ENCODE results near the gene TBCD.

TBCD gene

DNA sequence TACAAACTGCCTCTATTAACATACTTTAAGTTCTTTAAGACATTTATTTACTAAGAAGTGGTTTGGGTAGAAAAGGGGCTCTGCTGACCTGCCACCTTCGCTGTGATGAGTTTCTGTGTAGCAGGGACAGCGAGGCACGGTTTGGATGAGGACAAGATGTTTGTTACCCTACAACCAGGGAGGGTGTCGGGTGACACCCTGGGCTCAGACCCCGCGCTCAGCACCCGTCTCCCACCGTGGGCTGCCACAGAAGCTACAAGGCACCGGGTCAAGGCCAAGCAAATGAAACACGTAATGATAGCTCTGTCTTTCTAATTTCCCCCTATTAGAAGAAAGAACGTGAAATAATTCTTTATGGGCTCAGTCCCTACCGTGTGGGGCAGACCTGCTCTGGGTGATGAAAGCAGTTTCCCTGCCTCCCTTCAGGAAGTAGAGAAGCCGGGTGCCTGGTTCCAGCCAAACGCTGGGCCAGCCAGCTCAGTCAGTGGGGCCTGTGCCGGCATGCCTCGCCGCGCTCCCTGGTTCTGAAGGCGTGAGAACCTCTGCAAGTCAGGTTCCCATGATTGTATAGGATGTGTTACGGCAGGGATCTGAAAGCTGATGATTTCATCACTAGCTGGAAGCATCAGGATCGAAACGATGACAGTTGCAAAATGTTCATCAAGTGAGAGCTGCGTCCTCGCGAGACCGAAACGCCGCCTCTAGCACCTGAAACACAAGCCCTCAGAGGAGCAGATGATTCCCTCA is 84.1 kb downstream of the TBCD start:
- TF ChIP-seq POLR2A (IDR thresholded peaks at IDR 0.05; ENCODE audit: extremely low read depth, insufficient read length) (no peak), CTCF (IDR thresholded peaks at IDR 0.05; ENCODE audit: low read depth, low read length) (no peak), MYC (IDR thresholded peaks at IDR 0.05; ENCODE audit: low read depth, low read length) (no peak)
- TF ChIP-seq, protein P1, sequence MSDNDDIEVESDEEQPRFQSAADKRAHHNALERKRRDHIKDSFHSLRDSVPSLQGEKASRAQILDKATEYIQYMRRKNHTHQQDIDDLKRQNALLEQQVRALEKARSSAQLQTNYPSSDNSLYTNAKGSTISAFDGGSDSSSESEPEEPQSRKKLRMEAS (IDR thresholded peaks at IDR 0.05; ENCODE audit: low read depth, low read length), result no peak
- H3K4me3 ChIP-seq (ENCODE audit: low read depth, low read length), result no peak overlapping the region
- no peak for DNase-seq (ENCODE audit: low read depth)

DNA sequence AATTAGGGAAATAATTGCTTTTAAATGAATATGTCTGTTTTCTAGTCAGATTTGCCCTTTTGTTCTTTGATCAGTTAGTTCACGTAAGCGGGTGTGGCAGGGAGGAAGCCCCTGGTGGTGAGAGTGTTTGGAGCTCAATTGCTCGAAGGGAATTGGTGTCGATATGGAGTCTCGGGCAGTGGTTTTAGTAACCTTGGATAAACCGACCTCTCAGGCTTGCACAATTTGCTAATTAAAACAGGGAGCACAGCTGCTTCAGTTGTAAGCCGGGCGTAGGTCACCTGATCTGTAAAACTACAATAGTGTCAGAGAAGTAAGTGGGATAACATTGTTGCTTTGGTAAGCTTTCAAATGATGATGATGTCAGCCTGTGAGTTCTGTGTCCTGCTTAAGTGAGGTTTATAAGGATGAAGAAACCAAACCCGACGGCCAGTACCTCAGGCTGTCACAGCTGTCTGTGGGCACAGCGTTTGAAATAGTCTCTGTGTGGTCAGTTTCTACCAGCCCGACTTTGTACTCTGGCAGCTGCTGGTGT is 85.0 kb downstream of the TBCD start:
- peak; percentile 70 for DNase-seq (ENCODE audit: low read depth)
- TF ChIP-seq, protein P1 (IDR thresholded peaks at IDR 0.05; ENCODE audit: low read depth, low read length), result no peak
- TF ChIP-seq POLR2A (IDR thresholded peaks at IDR 0.05; ENCODE audit: extremely low read depth, insufficient read length), result no peak
- TF ChIP-seq MYC (IDR thresholded peaks at IDR 0.05; ENCODE audit: low read depth, low read length), result no peak
- TF ChIP-seq CTCF (IDR thresholded peaks at IDR 0.05; ENCODE audit: low read depth, low read length), result no peak

GRCh38 chr17:82837586-82838320 is 85.9 kb downstream of the TBCD start:
- peak; percentile 32 for DNase-seq (ENCODE audit: low read depth)
- TF ChIP-seq MYC (IDR thresholded peaks at IDR 0.05; ENCODE audit: low read depth, low read length), result no peak
- TF ChIP-seq, protein P1 (IDR thresholded peaks at IDR 0.05; ENCODE audit: low read depth, low read length), result no peak
- TF ChIP-seq POLR2A (IDR thresholded peaks at IDR 0.05; ENCODE audit: extremely low read depth, insufficient read length), result no peak
- H3K4me3 ChIP-seq (ENCODE audit: low read depth, low read length), result no peak overlapping the region

More for the DNA sequence above, 85.0 kb downstream of the TBCD start:
- H3K4me3 ChIP-seq (ENCODE audit: low read depth, low read length), result no peak overlapping the region

- TF ChIP-seq, protein P1 (IDR thresholded peaks at IDR 0.05; ENCODE audit: low read depth, low read length), result peak; percentile 58
- 0 out of 2 replicates have a peak, but pooled peaks have one; percentile 74 for TF ChIP-seq MYC (IDR thresholded peaks at IDR 0.05; ENCODE audit: low read depth, low read length)
- no peak for TF ChIP-seq POLR2A (IDR thresholded peaks at IDR 0.05; ENCODE audit: extremely low read depth, insufficient read length)
- TF ChIP-seq CTCF (IDR thresholded peaks at IDR 0.05; ENCODE audit: low read depth, low read length), result no peak
These were observed 86.7 kb downstream of the TBCD start for GRCh38 chr17:82838386-82839063.

GRCh38 chr17:82839617-82840292 is 87.9 kb downstream of the TBCD start, which contains the start of gene ZNF750:
TSS of gene ZNF750 (minus strand) at chr17:82840022. CDS start at chr17:82832454, 7,568 bp downstream.
- DNase-seq (ENCODE audit: low read depth), result no peak
- no peak within 1 kb of the TSS for H3K4me3 ChIP-seq (ENCODE audit: low read depth, low read length)
- TF ChIP-seq POLR2A (IDR thresholded peaks at IDR 0.05; ENCODE audit: extremely low read depth, insufficient read length), result no peak

More at GRCh38 chr17:82838386-82839063, 86.7 kb downstream of the TBCD start:
- peak overlapping the region; percentile 18 for H3K4me3 ChIP-seq (ENCODE audit: low read depth, low read length)
- DNase-seq (ENCODE audit: low read depth), result peak; percentile 90

- TF ChIP-seq, protein P1 (IDR thresholded peaks at IDR 0.05; ENCODE audit: low read depth, low read length), result no peak
- TF ChIP-seq MYC (IDR thresholded peaks at IDR 0.05; ENCODE audit: low read depth, low read length) (no peak), CTCF (IDR thresholded peaks at IDR 0.05; ENCODE audit: low read depth, low read length) (no peak), POLR2A (IDR thresholded peaks at IDR 0.05; ENCODE audit: extremely low read depth, insufficient read length) (no peak)
- no peak overlapping the region for H3K4me3 ChIP-seq (ENCODE audit: low read depth, low read length)
- DNase-seq (ENCODE audit: low read depth), result no peak
These were observed 88.6 kb downstream of the TBCD start for GRCh38 chr17:82840431-82840831.

Data from NB4 (cell line).